HCT116 (cell line): ENCODE results near the gene GALT.

Experiments used
- CEBPB ChIP-seq: IDR thresholded peaks from 2 replicates; pipeline ENCODE4 v1.6.1; 2012; ENCODE audit warnings: low read depth
- CTCF ChIP-seq, 3 experiments: fragments of 200-600 bp in 1 of 3; sonication (generic) in 1 of 3; IDR thresholded peaks in 2 of 3; conservative IDR thresholded peaks in 1 of 3; 2 replicates each; pipeline ENCODE4 v1.5.1; 2012 to 2017; ENCODE audit warnings: low read depth in 2 of 3, low read length in 2 of 3, antibody characterized with exemption in 1 of 3, borderline replicate concordance in 1 of 3, control low read depth in 1 of 3, mild to moderate bottlenecking in 1 of 3, mixed read lengths in 1 of 3, mixed run types in 1 of 3, moderate library complexity in 1 of 3; ENCODE audit not compliant: insufficient read depth in 1 of 3
- EGR1 ChIP-seq: IDR thresholded peaks from 2 replicates; pipeline ENCODE4 v1.6.1; 2012; ENCODE audit warnings: low read depth
- ELF1 ChIP-seq: IDR thresholded peaks from 2 replicates; pipeline ENCODE4 v1.6.1; 2012; ENCODE audit warnings: low read depth, borderline replicate concordance
- EZH2 ChIP-seq: fragments of 200-600 bp; sonication (generic); IDR thresholded peaks from 2 replicates; pipeline ENCODE4 v1.6.1; 2017; ENCODE audit warnings: antibody characterized with exemption, mixed run types
- MAX ChIP-seq: IDR thresholded peaks from 2 replicates; pipeline ENCODE4 v1.6.1; 2012
- POLR2A ChIP-seq: IDR thresholded peaks from 2 replicates; pipeline ENCODE4 v1.7.0; 2011; ENCODE audit warnings: borderline replicate concordance; ENCODE audit not compliant: insufficient read depth, insufficient read length; ENCODE audit errors: extremely low read depth
- POLR2AphosphoS5 ChIP-seq: IDR thresholded peaks from 2 replicates; pipeline ENCODE4 v1.6.1; 2011; ENCODE audit warnings: mild to moderate bottlenecking, low read depth, low read length, moderate library complexity
- SIN3A ChIP-seq: IDR thresholded peaks from 2 replicates; pipeline ENCODE4 v1.6.1; 2012; ENCODE audit warnings: low read depth
- SP1 ChIP-seq: IDR thresholded peaks from 2 replicates; pipeline ENCODE4 v1.6.1; 2012; ENCODE audit warnings: low read depth
- SRF ChIP-seq: IDR thresholded peaks from 2 replicates; pipeline ENCODE4 v1.6.1; 2012; ENCODE audit warnings: low read depth
- YY1 ChIP-seq: IDR thresholded peaks from 2 replicates; pipeline ENCODE4 v1.6.1; 2011; ENCODE audit warnings: low read length, low read depth, moderate library complexity, mild to moderate bottlenecking; ENCODE audit not compliant: insufficient replicate concordance; ENCODE audit errors: extremely low read depth
- ZNF274 ChIP-seq: fragments of 200-500 bp; sonication (Bioruptor generic); IDR thresholded peaks from 2 replicates; pipeline ENCODE4 v1.6.1; 2014; ENCODE audit warnings: mild to moderate bottlenecking, low read depth, low read length, inconsistent platforms
- TF ChIP-seq, protein P1 (sequence below): IDR thresholded peaks from 2 replicates; pipeline ENCODE4 v1.6.1; 2011; ENCODE audit warnings: mild to moderate bottlenecking, low read length, moderate library complexity; ENCODE audit not compliant: insufficient replicate concordance; ENCODE audit errors: extremely low read depth

DNA sequence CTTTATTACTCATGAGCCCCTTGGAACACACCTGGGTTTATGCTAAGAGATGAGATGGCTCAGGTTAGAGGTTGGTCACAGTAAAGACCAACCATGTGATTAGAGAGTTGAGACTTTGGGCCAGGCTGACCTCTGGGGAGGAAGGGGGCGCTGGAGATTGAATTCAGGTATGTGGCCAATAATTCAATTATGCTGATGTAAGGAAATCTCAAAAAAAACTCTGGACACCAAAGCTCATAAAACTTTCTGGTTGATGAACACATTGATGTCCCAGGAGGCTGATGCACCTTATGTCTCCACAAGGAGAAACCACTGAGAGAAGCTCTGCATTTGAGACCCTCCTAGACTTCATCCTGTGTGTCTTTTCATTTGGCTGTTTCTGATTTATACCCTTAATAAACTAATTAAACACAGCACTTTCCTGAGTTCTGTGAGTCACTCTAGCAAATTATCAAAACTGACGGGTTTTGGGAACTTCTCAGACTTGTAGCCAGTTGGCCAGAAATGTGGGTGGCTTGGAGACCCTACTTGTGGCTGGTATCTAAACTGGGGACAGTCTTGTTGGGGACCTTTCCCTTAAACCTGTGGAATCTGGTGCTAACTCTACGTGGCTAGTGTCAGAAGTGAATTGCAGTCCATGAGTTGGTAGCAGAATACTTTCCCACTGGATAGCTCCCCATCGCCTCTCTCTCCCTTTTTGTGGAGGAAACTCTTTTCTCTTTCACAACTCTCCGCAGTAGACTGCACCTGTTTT lies 23.5 kb downstream of the GALT start:
- no peak for TF ChIP-seq ZNF274
- no peak for TF ChIP-seq CTCF (IDR thresholded peaks at IDR 0.05 in 2 of 3, conservative IDR thresholded peaks at IDR 0.05 in 1 of 3; ENCODE audit: borderline replicate concordance in 1 of 3, insufficient read depth in 1 of 3, low read depth in 2 of 3, low read length in 2 of 3)
- no peak for TF ChIP-seq POLR2AphosphoS5
- TF ChIP-seq EGR1: no peak
- no peak for TF ChIP-seq ELF1
- TF ChIP-seq MAX: no peak
- TF ChIP-seq EZH2: no peak
- no peak for TF ChIP-seq POLR2A
- TF ChIP-seq, protein P1, sequence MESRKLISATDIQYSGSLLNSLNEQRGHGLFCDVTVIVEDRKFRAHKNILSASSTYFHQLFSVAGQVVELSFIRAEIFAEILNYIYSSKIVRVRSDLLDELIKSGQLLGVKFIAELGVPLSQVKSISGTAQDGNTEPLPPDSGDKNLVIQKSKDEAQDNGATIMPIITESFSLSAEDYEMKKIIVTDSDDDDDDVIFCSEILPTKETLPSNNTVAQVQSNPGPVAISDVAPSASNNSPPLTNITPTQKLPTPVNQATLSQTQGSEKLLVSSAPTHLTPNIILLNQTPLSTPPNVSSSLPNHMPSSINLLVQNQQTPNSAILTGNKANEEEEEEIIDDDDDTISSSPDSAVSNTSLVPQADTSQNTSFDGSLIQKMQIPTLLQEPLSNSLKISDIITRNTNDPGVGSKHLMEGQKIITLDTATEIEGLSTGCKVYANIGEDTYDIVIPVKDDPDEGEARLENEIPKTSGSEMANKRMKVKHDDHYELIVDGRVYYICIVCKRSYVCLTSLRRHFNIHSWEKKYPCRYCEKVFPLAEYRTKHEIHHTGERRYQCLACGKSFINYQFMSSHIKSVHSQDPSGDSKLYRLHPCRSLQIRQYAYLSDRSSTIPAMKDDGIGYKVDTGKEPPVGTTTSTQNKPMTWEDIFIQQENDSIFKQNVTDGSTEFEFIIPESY: no peak
- no peak for TF ChIP-seq SP1
- TF ChIP-seq YY1: no peak
- TF ChIP-seq SIN3A: no peak
- TF ChIP-seq CEBPB: no peak
- TF ChIP-seq SRF: no peak
